Activated B cell treated with CpG ODN at 0.5 μM for 24 hours (primary cell): Measurements from ENCODE around the gene STX18. TPM values are rescaled to one million over a fixed set of nuclear protein-coding genes. Genes with fewer than 3 reads are reported as not detected.
"Not testable (repeated sequence)": the region's sequence is repeated elsewhere in the genome, so short reads cannot be mapped to it uniquely, and the experiment has no call there.

Experiments used
- ATAC-seq: fragments of 200-7000 bp; cut with Tn5 transposase; one replicate; pipeline ENCODE4 v1.10.0; 2021; ENCODE audit warnings: low read depth, mild to moderate bottlenecking, moderate library complexity
- CTCF ChIA-PET: fragments of 350-600 bp; sonication (Branson Sonifier 250); formaldehyde crosslinking; loops from one replicate; lab custom pipeline; 2021; ENCODE audit warnings: antibody characterized with exemption; lab: Charles Lee
- POLR2A ChIA-PET: fragments of 350-600 bp; sonication (Branson Sonifier 250); formaldehyde crosslinking; loops from one replicate; lab custom pipeline; 2021; ENCODE audit warnings: antibody characterized with exemption; lab: Charles Lee
- DNase-seq: peaks from one replicate; pipeline ENCODE4 v3.0.0; 2022
- H3K27ac Mint-ChIP-seq: one replicate; pipeline ENCODE4 v1.8.0; 2020; ENCODE audit warnings: mixed read lengths
- H3K27me3 Mint-ChIP-seq: one replicate; pipeline ENCODE4 v1.8.0; 2021; ENCODE audit warnings: mixed read lengths
- H3K36me3 Mint-ChIP-seq: one replicate; pipeline ENCODE4 v1.8.0; 2021; ENCODE audit warnings: low read depth, mixed read lengths
- H3K4me1 Mint-ChIP-seq: one replicate; pipeline ENCODE4 v1.8.0; 2021; ENCODE audit warnings: mixed read lengths
- H3K4me3 Mint-ChIP-seq: one replicate; pipeline ENCODE4 v1.8.0; 2020; ENCODE audit warnings: mild to moderate bottlenecking, mixed read lengths
- H3K9me3 Mint-ChIP-seq: one replicate; pipeline ENCODE4 v1.8.0; 2020; ENCODE audit warnings: mixed read lengths
- CTCF ChIP-seq: fragments of 200-600 bp; IDR thresholded peaks from one replicate; pipeline ENCODE4 v1.8.0; 2022; ENCODE audit warnings: antibody characterized with exemption, mild to moderate bottlenecking
- intact Hi-C: fragments of 100-400 bp; cut with micrococcal nuclease; formaldehyde crosslinking; loops from one replicate; pipeline ENCODE4 v1.15.1; 2024
- total RNA-seq: library from RNA; stranded (reverse); gene quantifications from 2 replicates; pipeline ENCODE4 v1.2.3, GENCODE V29; 2022

Gene STX18
- total RNA-seq, 1 donor from 2014 or later = 27.1 TPM

DNA sequence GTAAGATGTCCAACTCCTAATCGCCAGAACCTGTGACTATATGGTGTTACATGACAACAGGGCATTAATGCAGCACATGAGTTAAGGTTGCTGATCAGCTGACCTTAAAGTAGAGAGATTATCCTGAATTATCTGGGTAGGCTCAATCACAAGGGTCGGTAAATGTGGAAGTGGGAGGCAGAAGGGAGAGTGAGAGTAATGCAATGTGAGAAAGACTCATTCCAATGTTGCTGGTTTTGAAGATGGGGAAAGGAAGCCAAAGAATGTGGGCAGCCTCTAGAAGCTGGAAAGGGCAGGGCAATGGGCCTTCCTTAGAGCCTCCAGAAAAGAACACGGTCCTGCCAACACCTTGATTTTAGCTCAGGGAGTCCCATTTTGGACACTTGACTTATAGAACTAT lies 67.4 kb downstream of the STX18 start:
- ChIA-PET POLR2A (no interaction called here), CTCF (interaction anchor here (1.0 kb wide), 1 partner anchor 9 kb away, joined by 3 read pairs; no protein-coding TSS in a partner anchor)
- H3K4me1 Mint-ChIP-seq = no peaks in the 10 kb centered on the region
- peaks cover 28% of the 10 kb centered on the region for H3K36me3 Mint-ChIP-seq
- DNase-seq (no peak), ATAC-seq (no peak)
- no peaks in the 10 kb centered on the region for H3K27me3 Mint-ChIP-seq
- intact Hi-C loops = no loop called here
- H3K4me3 Mint-ChIP-seq = no peak overlapping the region
- no peak overlapping the region for H3K27ac Mint-ChIP-seq
- TF ChIP-seq CTCF = no peak
- H3K9me3 Mint-ChIP-seq = no peaks in the 10 kb centered on the region

GRCh38 chr4:4472344-4472958 lies 69.4 kb downstream of the STX18 start:
- ATAC-seq = no peak
- CTCF ChIA-PET = no interaction called here

DNA sequence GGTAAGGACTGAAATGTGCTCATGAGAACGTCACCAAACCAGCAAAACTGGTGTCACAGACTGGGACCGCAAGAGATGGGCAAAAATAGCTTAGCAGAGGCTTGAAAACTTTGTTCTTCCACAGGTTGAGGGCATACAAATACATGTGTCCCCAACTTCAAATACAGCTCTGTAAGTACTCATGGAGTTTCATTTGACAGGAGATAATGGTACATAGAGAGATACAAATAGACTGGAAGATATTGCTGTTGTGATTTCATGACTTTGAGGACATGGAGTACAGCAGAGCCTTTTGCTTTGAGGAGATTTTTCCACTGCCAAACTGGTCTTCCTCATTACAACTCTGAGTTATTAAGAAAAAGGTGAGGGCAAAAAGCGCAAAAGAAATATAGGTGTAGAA lies 70.7 kb downstream of the STX18 start:
- no peak for ATAC-seq

More at GRCh38 chr4:4472344-4472958, 69.4 kb downstream of the STX18 start:
- Mint-ChIP-seq H3K36me3 (peaks cover 43% of the 10 kb centered on the region), H3K27ac (no peak overlapping the region), H3K4me3 (no peak overlapping the region), H3K9me3 (no peaks in the 10 kb centered on the region), H3K4me1 (no peaks in the 10 kb centered on the region), H3K27me3 (no peaks in the 10 kb centered on the region)
- POLR2A ChIA-PET = no interaction called here
- intact Hi-C loops = no loop called here
- DNase-seq = no peak
- TF ChIP-seq CTCF = no peak

GRCh38 chr4:4470208-4470607 lies 71.6 kb downstream of the STX18 start:
- H3K27me3 Mint-ChIP-seq = no peaks in the 10 kb centered on the region
- DNase-seq (no peak), ATAC-seq (no peak)
- no peak overlapping the region for H3K27ac Mint-ChIP-seq
- H3K36me3 Mint-ChIP-seq = peaks cover 65% of the 10 kb centered on the region
- TF ChIP-seq CTCF = no peak
- H3K4me1 Mint-ChIP-seq = no peaks in the 10 kb centered on the region
- intact Hi-C loops = no loop called here
- H3K9me3 Mint-ChIP-seq = peaks cover 8% of the 10 kb centered on the region
- POLR2A ChIA-PET = no interaction called here
- no peak overlapping the region for H3K4me3 Mint-ChIP-seq
- CTCF ChIA-PET = no interaction called here

More for the DNA sequence above, 70.7 kb downstream of the STX18 start:
- ChIA-PET CTCF (no interaction called here), POLR2A (no interaction called here)
- intact Hi-C loops = no loop called here
- no peak overlapping the region for H3K4me3 Mint-ChIP-seq
- H3K27ac Mint-ChIP-seq = no peak overlapping the region
- H3K4me1 Mint-ChIP-seq = no peaks in the 10 kb centered on the region
- H3K9me3 Mint-ChIP-seq = peaks cover 3% of the 10 kb centered on the region
- DNase-seq = no peak
- H3K27me3 Mint-ChIP-seq = no peaks in the 10 kb centered on the region
- no peak for TF ChIP-seq CTCF
- H3K36me3 Mint-ChIP-seq = peaks cover 56% of the 10 kb centered on the region

DNA sequence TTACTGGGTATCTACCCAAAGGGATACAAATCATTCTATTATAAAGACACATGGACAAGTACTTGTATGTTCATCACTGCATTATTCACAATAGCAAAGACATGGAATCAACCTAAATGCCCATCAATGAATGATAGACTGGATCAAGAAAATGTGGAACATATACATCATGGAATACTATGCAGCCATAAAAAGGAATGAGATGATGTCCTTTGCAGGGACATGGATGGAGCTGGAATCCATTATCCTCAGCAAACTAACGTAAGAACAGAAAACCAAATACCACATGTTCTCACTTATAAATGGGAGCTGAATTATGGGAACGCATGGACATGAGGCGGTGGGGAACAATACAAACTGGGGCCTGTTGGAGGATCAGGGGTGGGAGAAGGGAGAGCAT lies 76.6 kb downstream of the STX18 start:
- POLR2A ChIA-PET, H3K4me3 Mint-ChIP-seq, H3K27me3 Mint-ChIP-seq, DNase-seq, H3K27ac Mint-ChIP-seq, intact Hi-C loops, ATAC-seq, H3K4me1 Mint-ChIP-seq, H3K9me3 Mint-ChIP-seq: not testable (repeated sequence)
- CTCF ChIA-PET = interaction anchor here (1.2 kb wide), 1 partner anchor 9 kb away, joined by 3 read pairs; no protein-coding TSS in a partner anchor
- H3K36me3 Mint-ChIP-seq = peaks cover 66% of the 10 kb centered on the region
